ENCODE data around the gene DRD3.

Gene DRD3

GRCh38 chr3:114168150-114168549, 10.7 kb downstream of the DRD3 start:
- Histone ChIP-seq H3K9me3 (ENCODE audit: control insufficient read depth, insufficient read depth, low read length) (no peaks in the 10 kb centered on the region), H3F3A (ENCODE audit: control insufficient read depth, insufficient read depth) (no peaks in the 10 kb centered on the region), H3K27me3 (ENCODE audit: control insufficient read depth, low read length) (peaks cover 3% of the 10 kb centered on the region; the same call in 1 of the 2 replicates), H3K9me2 (replicated peaks; ENCODE audit: control insufficient read depth, low read length) (no peaks in the 10 kb centered on the region), H3K27ac (ENCODE audit: low read depth, low read length) (no peak overlapping the region), H4K20me1 (ENCODE audit: control insufficient read depth, insufficient read depth, low read depth, low read length) (no peaks in the 10 kb centered on the region), H3K4me2 (ENCODE audit: low read length) (no peak overlapping the region), H3K36me3 (ENCODE audit: control insufficient read depth, low read length) (no peaks in the 10 kb centered on the region), H3K79me2 (ENCODE audit: control insufficient read depth, low read length) (no peaks in the 10 kb centered on the region), H3K4me3 (ENCODE audit: low read length) (no peak overlapping the region), H3K4me1 (ENCODE audit: control insufficient read depth, low read length) (no peaks in the 10 kb centered on the region)
- TF ChIP-seq CTCF (IDR thresholded peaks at IDR 0.05; ENCODE audit: low read depth, low read length, poor library complexity, severe bottlenecking) (no peak), EZH2phosphoT487 (IDR thresholded peaks at IDR 0.05; ENCODE audit: borderline replicate concordance, low read length) (no peak)

- H3K27me3 ChIP-seq (ENCODE audit: control insufficient read depth, low read length) = peaks cover 9% of the 10 kb centered on the region
- H3K9me2 ChIP-seq (replicated peaks; ENCODE audit: control insufficient read depth, low read length) = no peaks in the 10 kb centered on the region
- H3K79me2 ChIP-seq (ENCODE audit: control insufficient read depth, low read length) = no peaks in the 10 kb centered on the region
- TF ChIP-seq EZH2phosphoT487 (IDR thresholded peaks at IDR 0.05; ENCODE audit: borderline replicate concordance, low read length) (no peak), CTCF (IDR thresholded peaks at IDR 0.05; ENCODE audit: low read depth, low read length, poor library complexity, severe bottlenecking) (no peak)
- no peaks in the 10 kb centered on the region for H3F3A ChIP-seq (ENCODE audit: control insufficient read depth, insufficient read depth)
- no peak overlapping the region for H3K27ac ChIP-seq (ENCODE audit: low read depth, low read length)
- H3K9me3 ChIP-seq (ENCODE audit: control insufficient read depth, insufficient read depth, low read length) = no peaks in the 10 kb centered on the region
- no peak overlapping the region for H3K4me2 ChIP-seq (ENCODE audit: low read length)
- no peaks in the 10 kb centered on the region for H3K36me3 ChIP-seq (ENCODE audit: control insufficient read depth, low read length)
- no peaks in the 10 kb centered on the region for H4K20me1 ChIP-seq (ENCODE audit: control insufficient read depth, insufficient read depth, low read depth, low read length)
- peaks cover 11% of the 10 kb centered on the region for H3K4me1 ChIP-seq (ENCODE audit: control insufficient read depth, low read length)
- no peak overlapping the region for H3K4me3 ChIP-seq (ENCODE audit: low read length)
Measured at GRCh38 chr3:114157321-114157720, 21.5 kb downstream of the DRD3 start.

GRCh38 chr3:114155370-114155821, 23.5 kb downstream of the DRD3 start:
- Histone ChIP-seq H3K4me1 (ENCODE audit: control insufficient read depth, low read length) (peaks cover 14% of the 10 kb centered on the region), H3K4me2 (ENCODE audit: low read length) (no peak overlapping the region), H3K79me2 (ENCODE audit: control insufficient read depth, low read length) (no peaks in the 10 kb centered on the region), H3K27ac (ENCODE audit: low read depth, low read length) (no peak overlapping the region), H3K9me2 (replicated peaks; ENCODE audit: control insufficient read depth, low read length) (no peaks in the 10 kb centered on the region), H3K36me3 (ENCODE audit: control insufficient read depth, low read length) (no peaks in the 10 kb centered on the region), H4K20me1 (ENCODE audit: control insufficient read depth, insufficient read depth, low read depth, low read length) (no peaks in the 10 kb centered on the region), H3K27me3 (ENCODE audit: control insufficient read depth, low read length) (peaks cover 9% of the 10 kb centered on the region), H3K4me3 (ENCODE audit: low read length) (no peak overlapping the region), H3F3A (ENCODE audit: control insufficient read depth, insufficient read depth) (no peaks in the 10 kb centered on the region), H3K9me3 (ENCODE audit: control insufficient read depth, insufficient read depth, low read length) (no peaks in the 10 kb centered on the region)
- TF ChIP-seq CTCF (IDR thresholded peaks at IDR 0.05; ENCODE audit: low read depth, low read length, poor library complexity, severe bottlenecking) (peak; percentile 95), EZH2phosphoT487 (IDR thresholded peaks at IDR 0.05; ENCODE audit: borderline replicate concordance, low read length) (no peak)

Measured in DOHH2 (cell line).